Measurements from ENCODE around the gene NCOA7.
"Not testable (repeated sequence)": the region's sequence is repeated elsewhere in the genome, so short reads cannot be mapped to it uniquely, and the experiment has no call there.

The NCOA7 gene

GRCh38 chr6:125839471-125839870 is 48.7 kb downstream of the NCOA7 start:
- no peak for DNase-seq

GRCh38 chr6:125839879-125840278 is 49.1 kb downstream of the NCOA7 start:
- DNase-seq = no peak

GRCh38 chr6:125841356-125842090 is 50.8 kb downstream of the NCOA7 start:
- DNase-seq = no peak

GRCh38 chr6:125842091-125842626 is 51.4 kb downstream of the NCOA7 start:
- no peak for DNase-seq

- no peak for DNase-seq
Measured at GRCh38 chr6:125843593-125843992, 52.8 kb downstream of the NCOA7 start.

- no peak for DNase-seq
Measured at GRCh38 chr6:125844989-125845388, 54.2 kb downstream of the NCOA7 start.

- DNase-seq = no peak
Measured at GRCh38 chr6:125846292-125847024, 55.7 kb downstream of the NCOA7 start.

- not testable (repeated sequence) for DNase-seq
Measured at GRCh38 chr6:125848286-125848685, 57.5 kb downstream of the NCOA7 start.

- no peak for DNase-seq
Measured at GRCh38 chr6:125850361-125850760, 59.6 kb downstream of the NCOA7 start.

- no peak for DNase-seq
Measured at GRCh38 chr6:125852587-125852986, 61.8 kb downstream of the NCOA7 start.

GRCh38 chr6:125853168-125853567 is 62.4 kb downstream of the NCOA7 start:
- no peak for DNase-seq

GRCh38 chr6:125853756-125854155 is 63.0 kb downstream of the NCOA7 start:
- DNase-seq = no peak

- DNase-seq = no peak
Measured at GRCh38 chr6:125854355-125854754, 63.6 kb downstream of the NCOA7 start.

- DNase-seq = no peak
Measured at GRCh38 chr6:125855783-125856182, 65.0 kb downstream of the NCOA7 start.

GRCh38 chr6:125857846-125858245 is 67.1 kb downstream of the NCOA7 start:
- DNase-seq = no peak

GRCh38 chr6:125858427-125859320 is 67.9 kb downstream of the NCOA7 start:
- DNase-seq = peak; percentile 3

- no peak for DNase-seq
Measured at GRCh38 chr6:125859727-125860126, 69.0 kb downstream of the NCOA7 start.

- DNase-seq = no peak
Measured at GRCh38 chr6:125863023-125863422, 72.3 kb downstream of the NCOA7 start.

GRCh38 chr6:125865015-125865414 is 74.3 kb downstream of the NCOA7 start:
- no peak for DNase-seq

GRCh38 chr6:125866433-125866832 is 75.7 kb downstream of the NCOA7 start:
- no peak for DNase-seq

- DNase-seq = no peak
Measured at GRCh38 chr6:125867483-125867942, 76.8 kb downstream of the NCOA7 start.

- no peak for DNase-seq
Measured at GRCh38 chr6:125868252-125868651, 77.5 kb downstream of the NCOA7 start.

Measured in effector CD4-positive, alpha-beta T cell (primary cell).